H9 (cell line): ENCODE data around the gene DCHS1. TPM values are rescaled to one million over a fixed set of nuclear protein-coding genes. Genes with fewer than 3 reads are reported as not detected.

Source experiments
- DNase-seq: peaks from one replicate; pipeline ENCODE4 v3.0.0-alpha.2; 2017
- H2AFZ ChIP-seq: one replicate; pipeline ENCODE4 v1.6.1; 2013; ENCODE audit warnings: mild to moderate bottlenecking, low read length, control low read depth, moderate library complexity
- H2AK5ac ChIP-seq: 2 replicates; pipeline ENCODE4 v1.6.1; 2013; ENCODE audit warnings: low read length, control low read depth, mixed read lengths; ENCODE audit not compliant: insufficient read length
- H2BK120ac ChIP-seq: one replicate; pipeline ENCODE4 v1.6.1; 2013; ENCODE audit warnings: low read depth, mild to moderate bottlenecking, low read length, control low read depth, inconsistent platforms; ENCODE audit not compliant: poor library complexity, severe bottlenecking
- H2BK12ac ChIP-seq: 2 replicates; pipeline ENCODE4 v1.6.1; 2013; ENCODE audit warnings: low read length, control low read depth, mixed read lengths, low read depth; ENCODE audit not compliant: insufficient read length
- H2BK15ac ChIP-seq: 2 replicates; pipeline ENCODE4 v1.6.1; 2013; ENCODE audit warnings: low read depth, low read length, control low read depth
- H2BK20ac ChIP-seq: one replicate; pipeline ENCODE4 v1.6.1; 2013; ENCODE audit warnings: low read depth, mild to moderate bottlenecking, low read length, control low read depth, inconsistent platforms; ENCODE audit not compliant: poor library complexity, severe bottlenecking
- H2BK5ac ChIP-seq: 2 replicates; pipeline ENCODE4 v1.6.1; 2013; ENCODE audit warnings: low read length, control low read depth, mixed read lengths; ENCODE audit not compliant: insufficient read length
- H3K14ac ChIP-seq: 2 replicates; pipeline ENCODE4 v1.6.1; 2013; ENCODE audit warnings: low read length, control low read depth; ENCODE audit not compliant: insufficient read depth
- H3K18ac ChIP-seq: 2 replicates; pipeline ENCODE4 v1.6.1; 2013; ENCODE audit warnings: low read depth, mild to moderate bottlenecking, mixed read lengths, low read length, control low read depth; ENCODE audit not compliant: insufficient read length
- H3K23ac ChIP-seq: 2 replicates; pipeline ENCODE4 v1.6.1; 2013; ENCODE audit warnings: low read length, control low read depth, mixed read lengths, low read depth; ENCODE audit not compliant: insufficient read length
- H3K23me2 ChIP-seq: 2 replicates; pipeline ENCODE4 v1.6.1; 2013; ENCODE audit warnings: low read depth, mild to moderate bottlenecking, mixed read lengths, low read length, control low read depth; ENCODE audit not compliant: insufficient read length, poor library complexity, severe bottlenecking
- H3K27ac ChIP-seq: 2 replicates; pipeline ENCODE4 v1.5.1; 2013; ENCODE audit warnings: low read length, control low read depth, mixed read lengths, low read depth; ENCODE audit not compliant: insufficient read length
- H3K27me3 ChIP-seq: 2 replicates; pipeline ENCODE4 v1.6.1; 2013; ENCODE audit warnings: low read length, control low read depth, inconsistent platforms; ENCODE audit not compliant: insufficient read depth
- H3K4ac ChIP-seq: 2 replicates; pipeline ENCODE4 v1.6.1; 2013; ENCODE audit warnings: low read depth, mild to moderate bottlenecking, control low read depth, inconsistent platforms, low read length, moderate library complexity
- H3K4me1 ChIP-seq: 2 replicates; pipeline ENCODE4 v1.6.1; 2013; ENCODE audit warnings: low read length, control low read depth, inconsistent platforms; ENCODE audit not compliant: insufficient read depth
- H3K4me2 ChIP-seq: 2 replicates; pipeline ENCODE4 v1.6.1; 2013; ENCODE audit warnings: low read length, control low read depth, mixed read lengths; ENCODE audit not compliant: insufficient read length, insufficient read depth
- H3K56ac ChIP-seq: 2 replicates; pipeline ENCODE4 v1.6.1; 2013; ENCODE audit warnings: low read depth, mild to moderate bottlenecking, mixed read lengths, low read length, control low read depth; ENCODE audit not compliant: insufficient read length
- H3K79me1 ChIP-seq: 2 replicates; pipeline ENCODE4 v1.6.1; 2013; ENCODE audit warnings: low read depth, mild to moderate bottlenecking, moderate library complexity, low read length, control low read depth, inconsistent platforms; ENCODE audit not compliant: insufficient read depth, poor library complexity, severe bottlenecking
- H3K79me2 ChIP-seq: 2 replicates; pipeline ENCODE4 v1.6.1; 2013; ENCODE audit warnings: low read length, control low read depth, inconsistent platforms; ENCODE audit not compliant: insufficient read depth
- H3K9ac ChIP-seq: 2 replicates; pipeline ENCODE4 v1.6.1; 2013; ENCODE audit warnings: low read length, control low read depth, mixed read lengths; ENCODE audit not compliant: insufficient read length; ENCODE audit errors: extremely low read depth
- H3K9me3 ChIP-seq: one replicate; pipeline ENCODE4 v1.6.1; 2013; ENCODE audit warnings: low read depth, low read length, inconsistent platforms; ENCODE audit not compliant: control insufficient read depth
- H3T11ph ChIP-seq: one replicate; pipeline ENCODE4 v1.6.1; 2013; ENCODE audit warnings: mild to moderate bottlenecking, low read length, control low read depth, inconsistent platforms
- H4K20me1 ChIP-seq: one replicate; pipeline ENCODE4 v1.6.1; 2013; ENCODE audit not compliant: control insufficient read depth, insufficient read length, insufficient read depth
- H4K5ac ChIP-seq: 2 replicates; pipeline ENCODE4 v1.6.1; 2013; ENCODE audit warnings: low read depth, mild to moderate bottlenecking, mixed read lengths, low read length, control low read depth; ENCODE audit not compliant: insufficient read length
- H4K8ac ChIP-seq: replicated peaks from 2 replicates; pipeline ENCODE4 v1.6.1; 2013; ENCODE audit warnings: low read length, control low read depth, mixed read lengths, low read depth; ENCODE audit not compliant: insufficient read length
- H4K91ac ChIP-seq: 2 replicates; pipeline ENCODE4 v1.6.1; 2013; ENCODE audit warnings: low read depth, mild to moderate bottlenecking, moderate library complexity, mixed read lengths, low read length, control low read depth; ENCODE audit not compliant: insufficient read length
- H3K27ac Mint-ChIP-seq, 3 experiments: 2 replicates in 2 of 3; 3 replicates in 1 of 3; pipeline ENCODE4 v1.8.0; 2020 to 2021; ENCODE audit warnings: mixed read lengths in 3 of 3, mild to moderate bottlenecking in 1 of 3, moderate library complexity in 1 of 3
- H3K27me3 Mint-ChIP-seq: 2 replicates; pipeline ENCODE4 v1.8.0; 2021; ENCODE audit warnings: low read depth, mild to moderate bottlenecking, moderate library complexity, mixed read lengths
- H3K36me3 Mint-ChIP-seq, 3 experiments: 2 replicates in 2 of 3; 3 replicates in 1 of 3; pipeline ENCODE4 v1.8.0; 2020 to 2021; ENCODE audit warnings: low read depth in 3 of 3, mixed read lengths in 3 of 3; ENCODE audit not compliant: insufficient read depth in 1 of 3
- H3K4me1 Mint-ChIP-seq, 2 experiments: 2 replicates each; pipeline ENCODE4 v1.8.0; 2020; ENCODE audit warnings: mixed read lengths in 2 of 2
- H3K4me3 Mint-ChIP-seq, 2 experiments: 2 replicates in 1 of 2; 3 replicates in 1 of 2; pipeline ENCODE4 v1.8.0; 2020 to 2021; ENCODE audit warnings: mild to moderate bottlenecking in 2 of 2, mixed read lengths in 2 of 2, moderate library complexity in 1 of 2
- H3K9me3 Mint-ChIP-seq, 2 experiments: 2 replicates in 1 of 2; 3 replicates in 1 of 2; pipeline ENCODE4 v1.8.0; 2020; ENCODE audit warnings: mild to moderate bottlenecking in 2 of 2, mixed read lengths in 2 of 2, moderate library complexity in 1 of 2
- CTCF ChIP-seq: fragments of 200-600 bp; sonication (generic); conservative IDR thresholded peaks from 3 replicates; pipeline ENCODE4 v1.8.0; 2021; ENCODE audit warnings: antibody characterized with exemption, mild to moderate bottlenecking
- WGBS: extraction: QIAGEN DNeasy Blood & Tissue Kit; methylation state at CpG from one replicate; pipeline ENCODE4 v1.1.7; 2013; ENCODE audit warnings: missing lambda C conversion rate, low lambda C conversion rate, mixed read lengths; ENCODE audit not compliant: insufficient read length; ENCODE audit errors: extremely low coverage; 5-methylcytosine and 5-hydroxymethylcytosine counted together
- total RNA-seq: library from RNA; stranded (reverse); gene quantifications from 2 replicates; pipeline ENCODE4 v1.2.1, GENCODE V29; 2021

DCHS1 gene
- total RNA-seq, 1 experiment from 2014 or later, result 12.5 TPM

DNA sequence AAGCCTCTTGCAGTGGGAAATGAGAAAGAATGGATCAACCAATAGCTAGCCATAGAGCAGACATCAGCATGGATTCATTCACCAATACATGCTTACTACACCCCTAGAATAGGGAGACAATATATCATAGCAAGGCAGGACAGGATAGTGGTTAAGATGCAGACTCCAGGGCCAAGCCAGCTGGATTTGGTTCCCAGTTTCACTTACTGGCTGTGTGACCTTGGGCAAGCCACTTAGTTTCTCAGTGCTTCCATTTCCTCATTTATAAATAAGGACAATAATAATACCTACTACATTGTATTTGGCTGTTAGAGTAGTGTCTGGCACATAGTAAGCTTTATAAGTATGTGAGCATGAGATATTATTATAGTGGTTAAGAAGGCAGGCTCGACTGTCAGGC lies 7.1 kb downstream of the DCHS1 start:
- Mint-ChIP-seq H3K4me1 (no peaks in the 10 kb centered on the region), H3K9me3 (no peaks in the 10 kb centered on the region), H3K27me3 (0 out of 2 replicates have a peak, but pooled peaks cover 2% of the 10 kb centered on the region), H3K36me3 (no peaks in the 10 kb centered on the region), H3K27ac (no peak overlapping the region), H3K4me3 (no peak overlapping the region)
- Histone ChIP-seq H4K91ac (no peak overlapping the region), H3K4me2 (no peak overlapping the region), H2BK120ac (no peak overlapping the region), H2BK12ac (no peak overlapping the region), H3K9ac (no peak overlapping the region), H3K79me1 (no peaks in the 10 kb centered on the region), H2BK5ac (no peak overlapping the region), H3K23me2 (no peaks in the 10 kb centered on the region), H2BK15ac (no peak overlapping the region), H3K79me2 (no peaks in the 10 kb centered on the region), H3K18ac (no peak overlapping the region), H3K4ac (no peak overlapping the region), H3K4me1 (peaks cover 2% of the 10 kb centered on the region; the same call in 1 of the 2 replicates), H4K5ac (no peak overlapping the region), H3K27me3 (peaks cover 1% of the 10 kb centered on the region; the same call in 1 of the 2 replicates), H2BK20ac (no peak overlapping the region), H3K27ac (no peak overlapping the region), H3T11ph (no peak overlapping the region), H3K9me3 (no peaks in the 10 kb centered on the region), H2AFZ (no peak overlapping the region), H3K56ac (no peak overlapping the region), H2AK5ac (no peak overlapping the region), H3K23ac (no peak overlapping the region), H4K20me1 (no peaks in the 10 kb centered on the region), H4K8ac (no peak overlapping the region), H3K14ac (no peak overlapping the region)
- no CpG with 5 or more reads among the region's 1 CpG for WGBS
- no peak for TF ChIP-seq CTCF
- no peak for DNase-seq
